Measurements from ENCODE around the gene ATP6V1F.
"Not testable (repeated sequence)": the region's sequence is repeated elsewhere in the genome, so short reads cannot be mapped to it uniquely, and the experiment has no call there.

The ATP6V1F gene

DNA sequence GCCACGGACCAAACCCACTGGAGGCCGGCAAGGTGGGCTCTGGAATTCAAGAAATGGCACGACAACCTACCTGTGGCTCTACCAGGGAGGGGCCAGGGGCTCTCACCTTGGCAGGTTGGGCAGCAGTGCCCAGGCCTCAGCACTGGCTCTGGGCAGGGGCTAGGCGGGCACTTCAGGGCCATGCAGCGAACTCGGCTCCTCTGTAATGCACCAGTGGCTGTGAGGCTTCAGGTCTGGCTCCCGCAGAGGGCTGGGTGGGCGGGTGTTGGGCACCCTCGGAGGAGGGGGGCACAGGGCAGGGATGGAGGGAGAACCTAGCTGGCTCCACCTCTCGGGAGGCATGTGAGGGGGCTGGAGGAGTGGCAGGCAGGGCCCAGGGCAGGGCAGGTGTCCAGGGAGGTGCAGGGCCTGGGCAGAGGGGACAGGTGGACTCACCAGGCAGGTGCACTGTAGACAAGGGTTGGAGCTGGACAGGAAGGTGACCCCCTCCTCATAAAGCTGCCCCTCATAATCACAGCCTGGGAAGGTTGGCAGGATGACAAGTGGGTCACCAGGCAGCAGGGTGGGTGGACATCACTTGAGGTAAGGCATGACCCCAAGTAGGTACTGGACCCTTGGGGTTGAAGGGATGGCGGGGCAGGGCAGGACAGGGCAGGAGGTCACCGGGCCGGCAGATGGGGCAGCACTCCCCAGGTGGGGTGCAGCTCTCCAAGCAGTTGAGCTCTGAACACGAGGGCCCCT is 41.1 kb downstream of the ATP6V1F start:
- ATAC-seq (no peak), DNase-seq (no peak)

DNA sequence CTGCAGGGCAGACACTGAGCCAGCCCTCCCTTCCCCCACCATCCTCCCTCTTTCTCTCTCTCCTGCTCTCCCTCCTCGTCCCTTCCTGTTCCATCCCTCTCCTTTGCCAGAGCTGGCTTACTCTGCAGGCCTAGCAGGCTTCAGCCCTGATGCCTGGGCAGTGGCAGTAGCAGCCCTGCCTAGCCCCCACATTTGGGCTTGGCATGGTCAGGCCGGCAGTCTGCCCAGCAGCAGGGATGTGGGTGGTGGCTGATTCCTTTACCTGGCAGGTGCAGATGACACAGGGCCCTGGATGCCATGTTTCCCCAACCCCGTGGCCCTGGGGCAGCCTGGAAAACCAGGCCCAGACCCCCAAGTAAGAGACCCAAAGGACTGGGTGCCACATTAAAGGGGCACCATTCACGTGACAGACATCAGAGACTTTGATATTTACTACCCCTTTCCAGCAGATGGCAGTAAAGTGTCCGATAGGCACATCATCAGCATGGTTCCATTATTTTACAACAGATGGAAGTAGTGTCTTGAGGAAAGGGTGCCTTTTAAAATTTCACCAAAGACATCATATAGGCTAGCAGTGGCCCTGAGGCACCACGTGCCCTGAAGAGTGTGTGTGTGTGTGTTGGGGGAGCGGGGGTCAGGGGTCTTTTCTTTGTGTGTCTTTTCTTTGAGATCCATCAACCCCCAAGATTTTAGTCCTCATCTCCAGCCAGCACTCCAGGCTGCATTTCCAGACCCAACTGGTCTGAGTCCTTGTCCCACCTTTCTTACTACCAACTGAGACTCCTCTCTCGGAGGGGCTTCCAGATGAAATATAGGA is 41.9 kb downstream of the ATP6V1F start:
- peak; percentile 30 for ATAC-seq
- DNase-seq: no peak

DNA sequence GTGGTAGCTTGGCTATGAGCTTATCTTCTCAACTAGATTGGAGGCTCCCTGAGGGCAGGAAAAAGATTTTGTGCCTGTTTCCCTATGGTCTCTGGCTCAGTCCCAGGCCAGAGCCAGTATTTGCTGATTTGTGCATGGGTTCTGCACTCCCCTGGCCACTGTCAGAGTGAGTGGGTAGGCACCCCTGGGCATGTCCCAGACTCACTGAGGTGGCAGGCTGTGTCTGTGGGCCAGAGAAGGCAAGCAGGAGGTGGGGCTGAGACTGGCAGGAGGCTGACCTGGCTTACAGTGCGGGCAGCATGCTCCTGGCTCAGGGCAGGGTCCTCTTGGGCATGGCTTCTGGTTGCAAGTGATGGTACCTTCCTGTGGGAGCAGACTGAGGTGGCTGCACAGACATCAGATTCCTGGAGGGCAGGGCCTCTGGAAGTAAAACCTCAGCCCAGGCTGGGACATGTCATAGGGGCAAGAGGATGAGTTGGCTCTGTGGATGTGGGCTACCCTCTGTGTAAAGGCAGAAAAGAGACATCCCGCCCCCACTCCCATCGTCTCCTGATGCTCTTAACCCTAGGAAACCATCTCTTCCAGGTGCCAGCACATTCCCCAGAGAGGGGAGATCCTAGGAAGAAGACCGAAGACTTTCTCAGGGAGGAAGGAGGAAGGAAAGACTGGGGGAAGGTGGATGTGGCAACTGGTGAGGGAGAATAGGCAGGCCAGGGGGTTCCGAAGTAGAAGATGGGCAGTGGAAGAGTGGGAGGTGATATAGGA is 43.5 kb downstream of the ATP6V1F start:
- ATAC-seq: no peak

DNA sequence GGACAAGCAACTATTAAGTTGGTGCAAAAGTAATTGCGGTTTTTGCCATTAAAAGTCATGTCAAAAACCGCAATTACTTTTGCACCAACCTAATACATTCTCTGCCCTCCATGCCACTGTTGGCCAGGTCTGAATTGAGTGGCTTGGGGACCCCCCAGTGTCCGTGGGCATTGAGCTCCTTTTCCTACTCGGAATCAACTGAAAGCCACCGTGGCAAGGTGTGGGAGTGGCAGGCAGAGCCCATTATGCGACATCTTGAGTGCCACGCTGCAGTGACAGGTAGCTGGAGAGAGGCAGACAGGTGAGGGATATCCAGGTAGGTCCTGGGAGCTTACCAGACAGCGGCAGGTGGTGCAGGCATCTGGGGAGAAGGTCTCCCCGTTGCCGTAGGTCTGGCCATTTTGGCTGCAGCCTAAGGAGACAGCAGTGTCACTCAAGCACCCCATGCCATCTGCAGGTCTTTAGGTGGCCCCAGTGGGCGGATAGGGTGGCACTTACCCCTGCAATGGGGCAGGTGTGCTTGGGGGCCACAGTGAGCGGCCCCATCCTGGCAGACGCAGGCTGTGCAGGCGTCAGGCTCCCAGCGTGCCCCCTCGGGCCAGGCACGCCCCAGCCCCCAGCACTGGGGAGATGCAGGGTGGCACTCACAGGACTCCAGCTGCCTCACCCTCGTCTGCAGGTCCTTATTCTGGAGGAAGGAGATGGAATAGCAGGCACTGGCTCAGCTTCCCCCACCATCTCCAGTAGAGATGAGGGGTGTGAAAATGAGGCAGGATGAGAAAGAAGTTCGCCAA is 44.3 kb downstream of the ATP6V1F start:
- ATAC-seq (no peak), DNase-seq (no peak)

More for the DNA sequence above, 43.5 kb downstream of the ATP6V1F start:
- DNase-seq: no peak

DNA sequence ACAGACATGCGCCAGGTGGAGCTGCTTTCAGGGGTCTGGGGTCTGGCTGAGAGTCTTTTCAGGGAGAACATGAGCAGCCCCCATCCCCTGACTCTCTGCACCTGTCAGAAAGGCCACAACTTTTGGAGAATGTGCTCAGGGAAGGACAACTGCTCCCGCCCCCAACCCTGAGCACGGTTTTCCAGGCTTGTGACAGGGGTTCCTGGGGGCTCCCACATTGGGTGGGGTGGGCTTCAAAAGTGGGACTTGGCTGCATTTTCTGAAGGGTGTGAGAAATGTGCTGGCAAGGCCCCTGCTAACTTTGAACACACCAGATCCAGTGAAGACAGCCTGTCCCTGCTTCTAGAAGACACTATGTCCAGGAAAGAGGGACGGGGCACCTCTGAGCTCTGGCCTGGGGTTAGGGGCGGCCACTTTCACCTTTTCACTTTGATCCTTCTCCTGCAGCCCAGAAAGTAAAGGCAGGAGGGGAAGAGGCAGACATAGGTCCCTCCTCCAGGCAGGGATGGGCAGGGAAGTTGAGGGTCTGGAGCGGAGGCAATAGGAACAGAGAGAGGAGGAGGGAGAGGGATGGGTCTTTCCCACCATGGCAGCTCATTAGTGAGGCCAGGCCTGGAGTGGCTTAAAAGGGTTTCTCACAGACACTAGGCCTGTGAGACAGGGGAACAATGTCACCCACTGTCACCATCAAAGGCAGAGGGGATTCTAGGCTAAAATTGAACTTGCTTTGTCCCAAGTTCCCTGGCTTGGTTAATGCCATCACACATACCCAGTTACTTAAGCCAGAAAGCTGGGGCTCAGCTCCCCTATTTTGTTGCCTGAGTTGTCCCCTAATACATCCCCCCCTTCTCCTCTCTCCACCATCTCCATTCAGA is 46.3 kb downstream of the ATP6V1F start:
- no peak for DNase-seq

DNA sequence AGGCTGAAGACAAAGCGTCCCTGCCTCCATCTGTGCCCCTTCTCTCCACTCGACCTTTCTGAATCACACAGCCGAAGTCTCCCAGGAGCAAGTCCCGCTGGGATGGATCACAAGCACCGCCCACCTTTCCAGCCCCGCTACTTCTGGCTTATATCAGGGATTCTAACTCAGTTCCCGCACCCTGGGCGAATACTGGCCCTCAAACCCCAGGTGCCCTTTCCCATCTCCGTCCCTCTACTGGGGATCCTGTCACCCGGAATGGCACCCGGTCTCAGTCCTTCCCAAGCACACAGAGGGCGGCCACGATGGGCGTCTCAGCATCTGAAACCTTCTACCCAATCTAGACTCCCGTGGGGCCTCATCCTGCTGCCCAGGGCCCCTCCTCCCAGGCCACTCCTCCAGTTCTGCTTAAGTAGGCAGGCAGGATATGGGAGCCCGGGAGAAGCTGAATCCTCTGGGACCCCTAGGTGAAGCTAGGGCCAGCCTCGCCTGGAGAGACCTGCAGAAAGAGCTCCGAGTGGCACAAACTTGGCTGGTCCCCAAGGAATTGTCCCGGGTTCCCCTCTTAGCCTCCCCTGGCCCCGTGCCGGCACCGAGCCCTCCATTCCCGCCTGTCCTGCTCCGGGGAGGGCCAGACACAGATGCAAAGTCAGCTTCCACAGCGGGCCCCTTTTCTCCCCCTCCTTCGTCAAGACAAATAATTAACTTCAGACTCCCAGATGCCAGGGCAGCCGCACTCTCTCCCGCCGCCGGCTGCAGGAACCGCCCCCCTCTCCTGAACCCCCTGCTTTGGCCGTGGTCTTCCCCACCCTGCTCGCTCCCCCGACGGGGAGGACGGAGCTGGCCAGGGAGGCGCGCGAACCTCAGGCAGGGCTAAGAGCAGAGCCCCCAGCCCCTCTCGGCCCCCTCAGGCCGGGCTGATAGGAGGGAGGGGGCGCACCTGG is 47.2 kb downstream of the ATP6V1F start:
- ATAC-seq: no peak
- DNase-seq: no peak

More for the DNA sequence above, 46.3 kb downstream of the ATP6V1F start:
- no peak for ATAC-seq

DNA sequence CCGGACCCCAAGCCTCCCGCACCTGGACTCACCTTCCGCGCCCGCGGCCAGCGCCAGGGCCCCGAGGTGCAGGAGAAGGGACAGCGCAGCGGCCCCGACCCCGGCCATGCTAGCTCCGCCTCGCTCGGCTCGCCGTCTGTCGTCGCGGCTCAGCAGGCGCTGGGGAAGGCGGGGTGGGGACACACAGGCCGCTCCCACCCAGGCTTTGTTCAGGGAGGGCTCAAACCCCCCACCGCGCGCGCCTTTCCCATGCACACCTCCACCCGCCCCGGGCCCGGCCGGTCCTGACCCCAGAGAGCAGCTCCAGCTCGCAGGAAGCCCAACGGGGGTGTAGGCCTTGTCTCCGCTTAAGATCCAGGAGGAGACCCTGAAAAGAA is 47.9 kb downstream of the ATP6V1F start, which contains the start of gene KCP:
KCP (minus strand) TSS at position 141 of the 377 bp plus-strand sequence; CDS start at position 108, 33 bp downstream.
- no peak for DNase-seq
- no peak for ATAC-seq

DNA sequence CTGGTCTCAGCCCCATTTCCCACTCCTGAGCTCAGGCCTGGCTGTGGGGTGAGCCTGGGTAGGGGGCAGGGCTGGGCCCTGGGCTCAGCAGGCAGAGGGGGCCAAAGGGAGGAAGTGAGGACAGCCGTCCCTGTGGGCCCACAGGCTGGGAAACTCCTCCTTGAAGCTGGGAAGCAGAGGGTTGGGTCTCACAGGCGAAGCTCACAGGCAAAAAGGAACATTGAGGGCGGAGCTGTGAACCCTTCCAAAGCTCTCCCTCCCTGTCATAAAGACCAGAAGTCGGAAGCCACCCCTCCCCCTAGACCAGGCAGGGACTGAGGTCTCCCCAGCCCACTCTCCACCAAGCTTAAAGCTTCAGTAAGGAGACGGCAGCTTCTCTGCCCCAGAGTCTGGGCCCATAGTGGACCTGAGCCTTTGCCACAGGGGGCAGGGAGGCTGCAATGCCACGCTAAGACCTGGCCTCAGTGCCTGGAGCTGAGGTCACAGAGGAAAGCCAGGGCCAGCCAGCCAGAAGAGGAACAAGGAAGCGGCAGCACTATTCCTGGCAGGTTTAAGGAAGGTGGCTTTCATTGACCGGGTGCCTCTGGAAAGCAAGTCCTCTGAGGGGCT is 48.9 kb downstream of the ATP6V1F start:
- ATAC-seq (no peak), DNase-seq (no peak)

DNA sequence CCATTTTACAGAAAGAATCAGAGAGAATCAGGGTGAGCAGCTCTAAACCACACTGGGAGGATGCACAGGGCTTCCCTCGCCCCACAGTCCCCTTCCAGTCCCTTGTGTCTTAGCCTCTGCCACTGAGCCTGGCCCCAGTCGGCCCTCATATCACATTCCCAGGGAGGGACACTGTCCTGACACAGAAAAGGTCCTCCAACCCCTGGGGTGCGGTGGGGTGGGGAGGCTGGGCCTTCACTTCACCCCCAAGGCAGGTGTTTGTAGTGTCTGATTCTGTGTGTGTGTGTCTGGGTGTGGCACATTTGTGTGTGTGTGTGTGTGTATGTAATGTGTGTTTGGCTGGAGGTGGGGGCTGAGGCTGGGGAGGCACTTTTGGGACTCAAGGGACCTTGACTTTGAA is 49.6 kb downstream of the ATP6V1F start:
- DNase-seq: no peak
- no peak for ATAC-seq

DNA sequence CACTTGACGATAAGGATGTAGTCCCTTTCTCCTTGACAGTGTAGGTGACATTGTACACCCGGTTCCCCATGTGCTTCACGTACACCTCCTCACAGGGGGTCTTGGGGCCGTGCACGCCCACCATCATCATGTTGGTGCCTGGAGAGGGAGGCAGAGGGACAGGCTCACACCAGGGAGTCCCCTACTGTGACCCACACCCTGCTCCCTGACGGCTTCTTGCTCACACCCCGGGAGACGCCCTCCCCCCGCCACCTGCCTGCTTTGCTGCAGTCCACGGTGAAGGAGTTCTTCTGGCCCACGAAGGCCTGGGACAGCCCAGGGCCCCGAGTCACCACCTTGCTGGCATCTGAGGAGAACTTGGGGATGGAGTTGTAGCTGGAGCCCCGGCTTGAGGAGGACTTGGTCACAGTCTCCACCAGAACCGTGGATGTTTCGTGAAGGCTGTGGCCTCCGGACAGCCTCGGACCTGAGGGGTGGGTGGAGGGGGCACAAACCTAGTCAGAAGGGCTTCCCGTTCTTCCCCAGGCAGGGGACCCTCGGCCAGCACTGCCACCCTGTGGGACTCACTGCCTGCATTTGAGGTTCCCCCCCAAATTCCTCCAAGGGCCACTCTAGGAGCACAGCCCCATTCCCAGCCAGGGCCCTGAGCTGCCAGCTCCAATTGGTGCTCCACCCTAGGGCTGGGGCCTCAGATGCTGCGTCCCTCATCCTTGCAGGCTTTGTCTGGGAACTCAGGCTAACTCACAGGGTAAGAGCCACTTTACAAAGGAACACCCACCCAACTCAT is 50.2 kb downstream of the ATP6V1F start:
- ATAC-seq: not testable (repeated sequence)

DNA sequence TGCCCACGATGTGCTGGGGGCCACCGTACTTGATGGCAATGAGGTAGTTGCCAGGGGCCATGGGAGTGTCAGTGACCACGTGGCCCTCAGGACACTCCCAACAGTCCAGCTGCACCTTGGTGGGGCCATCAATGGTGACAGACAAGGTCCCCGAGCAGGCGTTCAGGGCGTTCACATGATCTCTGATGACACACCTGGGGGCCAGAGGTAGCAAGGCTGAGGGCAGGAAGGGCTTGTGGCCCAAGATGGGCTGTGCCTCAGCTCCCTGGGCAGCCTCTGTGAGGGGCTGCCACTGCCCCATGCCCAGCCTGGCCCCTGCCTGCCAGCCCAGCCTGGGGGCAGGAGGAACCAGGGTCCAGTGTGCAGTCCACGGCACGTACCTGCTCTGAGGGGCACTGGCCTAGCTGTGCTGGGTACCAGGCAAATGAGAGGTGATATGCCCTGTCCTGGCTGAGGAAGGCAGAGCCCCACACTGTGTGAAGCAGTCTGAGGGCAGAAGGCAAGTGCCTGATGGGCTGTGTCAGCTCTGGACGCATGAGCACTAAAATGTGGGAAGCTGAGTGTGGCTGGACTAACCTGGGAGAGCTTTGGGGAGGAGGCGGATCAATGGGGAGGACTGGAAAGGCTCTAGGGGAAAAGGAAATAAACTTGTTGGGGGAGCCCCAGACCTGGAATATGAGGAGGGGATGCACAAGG is 51.4 kb downstream of the ATP6V1F start:
- DNase-seq (no peak), ATAC-seq (no peak)

More for the DNA sequence above, 50.2 kb downstream of the ATP6V1F start:
- DNase-seq: not testable (repeated sequence)

DNA sequence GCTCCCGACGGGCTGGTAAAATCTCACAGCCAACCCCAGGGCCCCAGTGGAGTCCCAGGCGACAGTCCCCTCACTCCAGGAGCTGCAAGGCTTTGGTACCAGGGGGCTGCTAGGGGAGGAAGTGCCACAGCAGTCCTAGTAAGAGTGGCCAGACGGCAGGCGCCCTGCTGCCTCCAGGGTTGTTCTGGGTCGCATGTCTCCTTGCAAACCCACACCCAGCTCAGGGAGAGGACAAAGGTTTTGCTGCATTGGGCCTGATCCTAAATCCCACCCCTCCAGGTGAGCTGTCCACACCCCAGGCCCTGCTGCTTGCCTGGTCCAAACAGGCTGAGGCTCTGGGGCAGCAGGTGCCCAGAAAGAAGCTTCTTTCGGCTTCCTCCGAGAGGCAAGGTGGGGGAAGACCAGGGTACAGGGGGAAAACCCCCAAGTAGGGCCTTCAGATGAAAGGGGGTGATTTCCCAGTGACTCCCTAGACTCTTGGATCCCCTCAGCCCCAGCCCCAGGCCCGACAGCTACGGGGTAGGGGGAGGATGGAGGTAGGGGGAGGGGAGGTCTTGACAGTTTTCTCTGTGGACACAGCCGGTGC is 52.0 kb downstream of the ATP6V1F start:
- ATAC-seq (no peak), DNase-seq (no peak)

DNA sequence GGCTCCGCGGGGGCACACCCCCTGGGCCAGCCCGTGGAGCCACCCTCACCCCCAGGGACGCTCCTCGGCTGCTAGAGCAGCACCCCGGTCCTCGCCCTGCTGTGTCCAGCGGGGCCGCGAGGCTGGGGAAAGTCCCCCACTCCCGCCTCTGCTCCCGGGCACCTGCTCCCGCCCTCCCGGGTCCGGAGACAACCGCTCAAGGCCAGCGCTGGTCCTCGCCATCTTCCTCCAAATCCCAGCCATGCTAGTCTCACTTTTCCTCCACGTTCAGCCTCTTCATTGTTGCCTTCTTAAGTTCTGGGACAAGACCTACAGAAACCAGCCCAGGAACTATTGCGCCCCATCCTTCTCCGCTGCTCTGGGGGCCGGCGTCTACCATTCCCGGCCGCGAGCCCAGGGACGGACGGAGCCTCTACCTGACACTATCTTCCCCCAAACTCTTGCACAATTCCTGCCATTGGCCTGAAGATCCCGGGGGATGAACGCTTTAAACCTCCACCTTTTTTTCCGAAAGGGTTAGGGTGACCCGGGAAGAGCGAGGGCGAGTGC is 52.7 kb downstream of the ATP6V1F start:
- ATAC-seq: no peak

More for the DNA sequence above, 52.7 kb downstream of the ATP6V1F start:
- DNase-seq: no peak
